NCI-H1092 treated with DMSO at 0.1 percent for 48 hours (cell line): ENCODE measurements around the gene LOX.
A peak's percentile ranks its signal among the peaks of the same experiment; 100 is the strongest.

Experiments
- DNase-seq: peaks from one replicate; lab custom pipeline; 2025; lab: John Stamatoyannopoulos, UW

The LOX gene

DNA sequence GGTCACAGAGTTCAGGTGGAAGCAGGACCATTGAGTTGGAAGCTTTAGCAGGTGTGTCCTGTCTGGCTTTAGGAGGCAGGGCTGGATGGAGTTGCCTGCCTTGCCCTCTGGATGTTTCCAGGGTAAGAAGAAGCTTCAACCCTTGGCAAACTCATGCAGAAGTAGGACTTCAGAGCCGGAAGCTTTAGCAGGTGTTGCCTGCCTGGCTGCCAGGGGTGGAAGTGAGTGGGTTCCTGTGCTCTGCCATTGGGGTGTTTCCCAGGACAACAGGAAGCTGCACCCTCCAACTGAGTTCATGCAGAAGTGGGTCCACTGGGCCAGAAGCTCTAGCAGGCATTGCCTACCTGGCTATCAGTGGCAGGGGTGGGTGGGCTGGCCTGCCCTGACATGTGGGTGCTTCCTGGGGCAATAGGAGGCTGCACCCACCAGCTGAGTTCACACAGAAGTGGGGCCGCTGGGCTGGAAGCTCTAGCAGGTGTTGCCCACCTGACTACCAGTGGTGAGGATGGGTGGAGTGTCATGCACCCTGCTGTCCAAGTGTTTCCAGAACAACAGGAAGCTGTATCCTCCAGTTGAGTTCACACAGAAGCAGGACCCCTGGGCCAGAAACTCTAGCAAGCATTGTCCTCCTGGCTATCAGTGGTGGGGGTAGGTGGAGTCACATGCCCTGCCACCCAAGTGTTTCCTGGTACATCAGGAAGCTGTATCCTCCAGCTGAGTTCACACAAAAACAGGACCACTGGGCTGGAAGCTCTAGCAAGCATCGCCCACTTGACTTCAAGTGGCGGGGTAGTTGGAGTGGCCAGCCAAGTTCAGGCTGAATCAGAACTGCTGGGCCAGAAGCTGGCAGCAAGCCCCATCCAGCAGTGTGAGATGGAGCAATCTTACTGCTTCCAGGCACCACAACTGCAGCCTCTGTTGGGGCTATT lies 24.6 kb downstream of the LOX start:
- DNase-seq = peak; percentile 9

DNA sequence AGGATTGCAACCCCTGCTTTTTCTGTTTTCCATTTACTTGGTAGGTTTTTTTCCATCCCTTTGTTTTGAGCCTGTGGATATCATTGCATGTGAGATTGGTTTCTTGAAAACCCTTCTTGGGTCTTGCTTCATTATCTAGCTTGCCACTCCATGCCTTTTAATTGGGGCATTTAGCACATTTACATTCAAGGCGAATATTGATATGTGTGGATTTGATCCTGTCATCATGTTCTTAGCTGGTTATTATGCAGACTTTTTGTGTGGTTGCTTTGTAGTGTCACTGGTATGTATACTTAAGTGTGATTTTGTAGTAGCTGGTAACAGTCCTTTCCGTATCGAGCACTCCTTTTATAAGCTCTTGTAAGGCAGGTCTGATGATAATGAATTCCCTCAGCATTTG lies 26.5 kb downstream of the LOX start:
- DNase-seq = no peak

DNA sequence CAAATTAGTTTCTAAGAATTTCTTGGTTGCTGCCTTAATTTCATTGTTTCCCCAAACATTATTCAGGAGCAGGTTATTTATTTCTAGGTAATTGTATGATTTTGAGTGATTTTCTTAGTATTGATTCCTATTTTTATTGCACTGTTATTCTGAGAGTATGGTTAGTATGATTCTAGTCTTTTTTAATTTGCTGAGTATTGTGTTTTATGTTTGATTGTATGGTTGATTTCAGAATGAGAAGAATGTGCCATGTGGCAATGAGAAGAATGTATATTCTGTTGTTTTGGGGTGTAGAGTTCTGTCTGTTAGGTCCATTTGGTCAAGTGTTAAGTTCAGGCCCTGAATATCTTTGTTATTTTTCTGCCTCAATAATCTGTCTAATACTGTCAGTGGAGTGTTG lies 27.1 kb downstream of the LOX start:
- DNase-seq = no peak

DNA sequence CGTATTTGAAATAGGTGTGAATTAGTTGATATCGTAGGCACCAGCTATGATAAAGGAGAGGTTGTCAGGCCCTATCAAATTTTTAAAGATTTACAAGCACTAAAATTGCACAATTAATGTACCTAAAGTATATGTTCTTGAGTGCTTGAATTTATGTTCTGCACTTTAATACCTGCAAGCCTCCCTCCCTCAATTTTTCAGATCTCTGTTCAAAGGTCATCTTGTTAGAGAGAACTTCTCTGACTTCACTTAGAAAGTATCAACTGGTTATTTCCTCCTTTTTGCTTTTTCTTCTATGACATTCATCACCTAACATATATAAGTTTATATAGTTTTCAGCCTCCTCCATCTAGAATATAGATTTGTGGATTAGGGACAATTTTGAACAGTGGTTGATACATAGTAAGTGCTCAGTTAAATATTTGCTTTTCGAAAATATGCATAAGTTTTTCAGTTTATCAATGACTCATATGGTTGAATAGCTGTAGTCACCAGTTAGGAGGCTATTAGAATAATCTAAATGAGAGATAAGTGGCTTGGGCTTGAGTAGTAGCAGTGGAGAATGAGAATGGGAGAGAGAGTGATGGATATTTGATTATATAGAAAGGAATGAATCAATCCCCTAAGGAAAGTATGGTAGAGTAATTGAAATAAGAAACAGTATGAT lies 37.3 kb downstream of the LOX start:
- DNase-seq = no peak

DNA sequence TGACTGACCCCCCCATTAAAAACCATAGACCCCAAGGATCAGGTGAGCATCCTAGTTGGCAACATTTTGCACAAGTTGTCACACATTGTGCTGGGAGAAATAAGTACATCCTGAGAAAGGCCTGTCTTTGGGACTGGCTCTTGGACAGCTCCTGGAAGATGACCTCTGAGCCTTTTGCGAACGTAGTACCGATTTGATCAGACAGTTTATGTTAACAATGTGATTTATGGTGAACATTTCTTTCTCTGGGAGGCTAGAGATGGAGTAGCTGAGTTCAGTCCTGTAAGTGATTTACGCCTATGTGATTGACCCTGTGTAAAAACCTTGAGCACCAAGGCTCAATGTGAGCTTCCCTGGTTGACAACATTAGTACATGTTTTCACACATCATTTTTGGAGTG lies 41.7 kb downstream of the LOX start:
- no peak for DNase-seq

DNA sequence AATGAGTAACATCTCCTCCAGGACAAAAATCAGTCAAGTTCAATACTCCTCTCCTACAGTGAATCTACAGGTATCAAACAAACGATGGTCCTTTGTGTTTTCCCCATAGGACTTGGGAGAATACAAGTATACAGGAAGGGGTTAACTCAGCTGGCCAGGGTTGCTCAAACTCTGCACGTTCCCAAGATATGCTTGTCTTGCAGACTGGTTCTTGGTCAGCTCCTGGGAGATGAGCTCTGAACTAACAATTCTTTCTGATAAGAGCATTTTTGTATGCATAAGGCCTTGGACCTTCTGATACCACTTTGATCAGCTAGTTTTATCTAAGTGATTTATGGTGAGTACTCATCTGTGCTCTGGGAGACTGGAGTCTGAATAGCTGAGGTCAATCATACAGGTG lies 42.1 kb downstream of the LOX start:
- no peak for DNase-seq

DNA sequence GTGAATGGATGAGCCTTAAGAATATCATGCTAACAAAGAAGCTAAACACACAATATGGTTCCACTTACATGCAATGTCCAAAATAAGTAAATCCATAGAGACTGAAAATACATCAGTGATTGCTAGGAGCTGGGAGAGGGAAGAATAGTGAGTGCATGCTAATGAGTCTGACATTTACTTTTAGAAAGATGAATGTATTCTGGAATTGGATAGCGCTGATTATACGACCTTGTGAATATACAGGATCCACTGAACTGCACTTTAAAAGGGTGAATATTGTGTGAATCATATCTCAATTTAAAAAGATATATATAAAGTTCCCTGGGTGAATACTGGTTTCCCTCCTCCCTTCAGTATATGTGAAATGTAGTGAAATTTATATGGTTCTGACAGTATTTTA lies 46.2 kb downstream of the LOX start:
- DNase-seq = no peak

DNA sequence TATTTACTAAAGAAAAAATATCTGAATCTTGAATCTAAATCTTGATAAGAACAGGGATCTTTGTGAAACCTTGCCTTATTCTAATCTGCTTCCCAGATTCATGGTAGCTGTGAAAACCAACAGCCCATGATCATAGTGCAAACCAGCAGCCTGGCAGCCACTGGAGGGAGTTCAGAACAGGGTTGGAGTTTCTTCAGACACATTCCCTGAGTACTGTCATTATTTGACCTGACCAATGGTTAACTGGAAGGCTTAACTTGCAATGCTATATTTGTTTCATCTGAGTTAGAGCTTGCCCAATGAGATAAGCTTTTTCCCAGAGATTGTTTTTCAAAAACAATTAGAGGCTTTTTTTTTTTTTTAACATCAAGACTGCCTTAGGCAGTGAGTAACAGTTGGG lies 47.8 kb downstream of the LOX start:
- DNase-seq = no peak

DNA sequence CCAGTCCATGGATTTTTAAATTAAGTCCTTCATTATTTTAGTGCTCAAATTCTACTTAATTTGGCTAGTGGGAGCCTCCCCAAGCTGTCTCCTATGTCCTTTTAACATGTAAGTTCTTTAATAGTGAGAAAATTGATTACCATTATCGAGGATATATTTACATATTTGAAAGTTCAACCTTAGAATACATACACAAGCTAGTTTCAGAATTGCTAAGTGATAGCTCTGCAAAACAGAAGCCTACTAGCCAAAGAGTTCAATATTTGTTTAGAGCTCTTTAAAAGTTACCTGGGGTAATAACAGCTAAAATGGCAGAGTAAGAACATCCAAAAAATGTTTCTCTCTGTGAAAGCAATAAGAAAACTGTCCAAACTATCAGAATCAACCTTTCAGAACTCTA lies 48.2 kb downstream of the LOX start:
- no peak for DNase-seq

DNA sequence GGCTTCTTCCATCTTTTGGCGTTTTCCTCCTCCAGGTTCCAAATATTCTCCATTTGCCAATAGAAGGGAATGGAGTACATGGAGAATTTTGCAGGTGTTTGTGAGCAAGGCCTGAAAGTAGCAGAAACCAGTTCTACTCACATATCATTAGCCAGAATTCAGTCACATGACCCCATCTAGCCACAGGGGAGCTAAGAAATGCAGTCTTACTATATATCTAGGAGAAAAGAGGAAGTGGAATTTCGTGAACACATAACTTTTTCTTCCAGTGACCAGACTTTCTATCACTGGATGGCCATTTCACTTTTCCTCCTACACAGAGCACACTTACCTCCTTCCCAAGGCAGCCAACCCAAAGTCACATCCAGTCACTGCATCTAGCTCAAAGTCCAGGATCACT lies 55.1 kb downstream of the LOX start:
- no peak for DNase-seq

DNA sequence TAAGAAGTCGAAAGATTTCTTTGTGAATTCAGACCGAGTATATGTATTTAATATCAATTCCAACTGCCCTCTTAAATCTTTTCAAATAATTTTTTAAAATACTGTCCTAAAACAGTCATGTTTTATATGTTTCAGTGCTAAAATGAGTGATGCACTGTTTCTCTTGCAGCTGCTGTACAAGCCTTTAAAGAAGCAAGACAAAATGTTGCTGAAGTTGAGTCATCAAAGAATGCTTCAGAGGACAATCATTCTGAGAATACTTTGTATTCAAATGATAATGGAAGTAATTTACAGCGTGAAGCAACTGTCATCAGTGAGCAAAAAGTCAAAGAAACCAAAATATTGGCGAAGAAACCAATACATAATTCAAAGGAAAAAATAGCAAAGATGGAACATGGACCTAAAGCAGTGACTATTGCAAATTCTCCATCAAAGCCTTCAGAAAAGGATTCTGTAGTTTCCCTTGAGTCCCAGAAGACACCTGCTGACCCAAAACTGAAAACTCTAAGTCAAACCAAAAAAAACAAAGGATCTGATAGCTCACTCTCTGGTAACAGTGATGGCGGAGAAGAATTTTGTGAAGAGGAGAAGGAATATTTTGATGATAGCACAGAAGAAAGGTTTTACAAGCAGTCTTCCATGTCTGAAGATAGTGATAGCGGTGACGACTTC lies 58.0 kb downstream of the LOX start:
- DNase-seq = no peak

DNA sequence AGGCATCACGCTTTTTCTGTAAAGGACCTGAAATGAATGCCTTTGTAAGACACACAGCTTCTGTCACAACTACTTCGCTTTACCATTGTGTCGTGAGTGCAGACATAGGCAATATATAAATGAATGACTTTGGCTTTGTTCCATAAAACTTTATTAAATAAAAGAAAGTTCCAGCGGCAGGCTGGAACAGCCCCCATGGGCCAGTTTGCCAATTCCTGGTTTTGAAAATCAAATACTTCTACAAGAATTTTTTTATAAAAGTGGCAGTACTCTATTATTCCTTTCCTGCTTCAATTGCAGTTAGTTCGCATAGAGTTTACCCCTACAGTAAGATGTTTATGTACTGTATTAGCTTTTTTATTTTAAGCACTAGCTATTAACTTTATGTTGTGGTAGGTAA lies 62.6 kb downstream of the LOX start:
- DNase-seq = no peak

DNA sequence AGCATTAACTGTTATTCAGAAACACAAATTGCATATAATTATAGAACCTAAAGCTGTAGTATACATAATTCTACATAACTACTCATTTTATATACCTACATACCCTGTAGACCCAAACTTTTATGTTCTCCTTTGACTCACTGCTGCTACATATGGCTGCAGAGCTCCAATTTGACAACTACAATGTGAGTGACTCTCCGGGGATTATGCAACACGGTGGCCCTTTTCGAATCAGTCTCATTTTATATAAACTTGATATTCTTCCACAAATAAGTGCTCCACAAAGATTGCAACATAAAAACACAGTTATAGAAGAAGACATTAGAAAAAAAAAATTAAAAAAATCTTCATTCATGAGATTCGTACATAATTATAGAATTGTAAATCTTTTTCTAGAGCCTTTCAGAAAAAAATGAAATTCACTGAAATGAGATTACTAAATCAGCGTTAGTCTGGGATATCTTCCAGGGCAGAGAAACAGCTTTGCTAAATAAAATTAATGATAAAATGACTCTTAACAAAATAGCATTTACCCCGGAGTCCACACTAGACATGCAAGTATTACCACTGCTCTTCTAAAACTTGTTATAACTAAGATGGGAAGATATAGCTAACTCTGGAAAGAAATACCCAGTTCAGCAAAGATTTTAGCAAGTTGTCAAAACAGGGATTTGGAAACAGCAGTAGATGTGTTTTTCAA lies 63.7 kb downstream of the LOX start:
- no peak for DNase-seq
